Panc1 (cell line): ENCODE data around the gene C15orf40. TPM values are rescaled to one million over a fixed set of nuclear protein-coding genes. Genes with fewer than 3 reads are reported as not detected.

Experiments used
- ATAC-seq: fragments of 200-7000 bp; cut with Tn5 transposase; 2 replicates; pipeline ENCODE4 v1.9.1; 2020; ENCODE audit warnings: mild to moderate bottlenecking, moderate library complexity
- BruUV-seq: library from RNA; stranded (reverse); fragments of 400-500 nt; replicated peaks from 2 replicates; lab custom pipeline; 2021; lab: Mats Ljungman, UMichigan
- CTCF ChIA-PET: fragments of 300-600 bp; sonication (Branson Sonifier 250); formaldehyde crosslinking; loops from one replicate; lab custom pipeline; 2022; ENCODE audit warnings: antibody characterized with exemption; lab: Charles Lee
- POLR2A ChIA-PET: fragments of 300-600 bp; sonication (Branson Sonifier 250); formaldehyde crosslinking; loops from one replicate; lab custom pipeline; 2022; ENCODE audit warnings: antibody characterized with exemption; lab: Charles Lee
- DNase-seq: peaks from one replicate; pipeline ENCODE4 v3.0.0-alpha.2; 2010; ENCODE audit warnings: low read depth, low spot score
- H3K27ac ChIP-seq: 2 replicates; pipeline ENCODE4 v1.5.1; 2011; ENCODE audit warnings: mild to moderate bottlenecking, low read length, inconsistent platforms
- H3K27me3 ChIP-seq: fragments of 200-500 bp; sonication (Bioruptor generic); 2 replicates; pipeline ENCODE4 v1.6.0; 2014; ENCODE audit warnings: low read length, inconsistent platforms; ENCODE audit not compliant: control insufficient read depth, insufficient read depth
- H3K36me3 ChIP-seq: fragments of 200-500 bp; sonication (Bioruptor generic); 2 replicates; pipeline ENCODE4 v1.5.1; 2014; ENCODE audit warnings: inconsistent platforms, mild to moderate bottlenecking, low read length, moderate library complexity; ENCODE audit not compliant: control insufficient read depth, insufficient read depth
- H3K4me1 ChIP-seq: 2 replicates; pipeline ENCODE4 v1.5.1; 2011; ENCODE audit warnings: inconsistent platforms, mild to moderate bottlenecking, low read length, moderate library complexity; ENCODE audit not compliant: control insufficient read depth, insufficient read depth
- H3K4me3 ChIP-seq, 2 experiments: 2 replicates each; pipeline ENCODE4 v1.5.1; 2011 to 2012; ENCODE audit warnings: low read depth in 2 of 2, low read length in 2 of 2, mild to moderate bottlenecking in 2 of 2, inconsistent platforms in 1 of 2, moderate library complexity in 1 of 2
- H3K9me3 ChIP-seq: fragments of 200-500 bp; sonication (Bioruptor generic); 2 replicates; pipeline ENCODE4 v1.5.1; 2014; ENCODE audit warnings: low read depth, mild to moderate bottlenecking, inconsistent platforms, low read length, moderate library complexity; ENCODE audit not compliant: control insufficient read depth, insufficient read depth
- CTCF ChIP-seq: fragments of 450-650 bp; IDR thresholded peaks from 2 replicates; pipeline ENCODE4 v1.5.1; 2017; ENCODE audit warnings: mild to moderate bottlenecking
- POLR2AphosphoS5 ChIP-seq: IDR thresholded peaks from 2 replicates; pipeline ENCODE4 v1.6.1; 2012; ENCODE audit warnings: mild to moderate bottlenecking, low read depth, low read length, moderate library complexity
- REST ChIP-seq, 2 experiments: IDR thresholded peaks; 2 replicates each; pipeline ENCODE4 v1.6.1; 2011 to 2012; ENCODE audit warnings: low read depth in 2 of 2, control low read depth in 1 of 2, low read length in 1 of 2, mild to moderate bottlenecking in 1 of 2, moderate library complexity in 1 of 2; ENCODE audit not compliant: insufficient read depth in 1 of 2
- SIN3A ChIP-seq: IDR thresholded peaks from 2 replicates; pipeline ENCODE4 v1.6.1; 2012; ENCODE audit warnings: low read depth, mild to moderate bottlenecking, low read length, moderate library complexity, borderline replicate concordance; ENCODE audit not compliant: insufficient read depth
- TCF7L2 ChIP-seq: IDR thresholded peaks from 2 replicates; pipeline ENCODE4 v1.6.1; 2011; ENCODE audit warnings: mild to moderate bottlenecking, low read depth, low read length, inconsistent platforms
- in situ Hi-C: cut with HindIII; loops from 2 replicates; pipeline ENCODE4 v1.10.0; 2016; ENCODE audit warnings: low sequenced_read_pairs, low pct_unique_long_range_greater_than_20kb
- intact Hi-C: fragments of 100-400 bp; cut with micrococcal nuclease; formaldehyde crosslinking; loops from one replicate; pipeline ENCODE4 v1.10.0; 2022; ENCODE audit not compliant: unreplicated experiment
- total RNA-seq: library from RNA; stranded (reverse); gene quantifications from one replicate; pipeline ENCODE4 v1.2.1, GENCODE V29; 2021; ENCODE audit not compliant: unreplicated experiment

C15orf40 gene
- total RNA-seq, 1 experiment from 2014 or later, result 21.1 TPM

- intact Hi-C loops (no loop called here), in situ Hi-C loops (no loop called here)
Measured at GRCh38 chr15:83015361-83015760, 3.9 kb upstream of the C15orf40 start.

GRCh38 chr15:83014205-83014653, 2.8 kb upstream of the C15orf40 start:
- BruUV-seq, result no TSS peak
- intact Hi-C loops, result no loop called here
- Histone ChIP-seq H3K9me3 (peaks cover 4% of the 10 kb centered on the region; the same call in 1 of the 2 replicates), H3K36me3 (peaks cover 26% of the 10 kb centered on the region), H3K4me3 (no peak overlapping the region), H3K27ac (no peak overlapping the region), H3K27me3 (no peaks in the 10 kb centered on the region), H3K4me1 (peaks cover 15% of the 10 kb centered on the region)
- ATAC-seq (no peak), DNase-seq (no peak)
- TF ChIP-seq POLR2AphosphoS5 (peak; percentile 61), SIN3A (no peak), CTCF (no peak), REST (IDR thresholded peaks at IDR 0.05; ENCODE audit: insufficient read depth in 1 of 2, low read depth in 2 of 2, low read length in 1 of 2) (no peak)
- POLR2A ChIA-PET, result no interaction called here
- in situ Hi-C loops, result no loop called here
- CTCF ChIA-PET, result no interaction called here

More at GRCh38 chr15:83015361-83015760, 3.9 kb upstream of the C15orf40 start:
- DNase-seq (no peak), ATAC-seq (no peak)
- H3K4me3 ChIP-seq, result no peak overlapping the region
- H3K36me3 ChIP-seq, result peaks cover 25% of the 10 kb centered on the region
- H3K27ac ChIP-seq, result no peak overlapping the region
- TF ChIP-seq SIN3A, result no peak
- TF ChIP-seq TCF7L2, result no peak
- no peak for TF ChIP-seq REST (IDR thresholded peaks at IDR 0.05; ENCODE audit: insufficient read depth in 1 of 2, low read depth in 2 of 2, low read length in 1 of 2)
- TF ChIP-seq CTCF, result no peak
- TF ChIP-seq POLR2AphosphoS5, result no peak
- H3K9me3 ChIP-seq, result peaks cover under 1% of the 10 kb centered on the region; the same call in 1 of the 2 replicates
- peaks cover 10% of the 10 kb centered on the region for H3K4me1 ChIP-seq
- ChIA-PET POLR2A (no interaction called here), CTCF (no interaction called here)
- no peaks in the 10 kb centered on the region for H3K27me3 ChIP-seq
- BruUV-seq, result no TSS peak
